Stomach (tissue), 9 donors: ENCODE results near the gene MARCHF5. TPM values are rescaled to one million over a fixed set of nuclear protein-coding genes. Genes with fewer than 3 reads are reported as not detected.

Experiments used
- DNase-seq, 2 donors: peaks; one replicate each; pipeline versions ENCODE4 v3.0.0 to v3.0.0-alpha.2; 2013 to 2019
- H3K27ac ChIP-seq, 5 donors: fragments of 200-600 bp in 4 of 5; sonication (generic) in 4 of 5; one replicate each; pipeline ENCODE4 v1.5.1; 2013 to 2019; ENCODE audit warnings: mild to moderate bottlenecking in 1 of 5, moderate library complexity in 1 of 5
- H3K27me3 ChIP-seq, 3 donors: fragments of 200-600 bp; sonication (generic); one replicate each; pipeline ENCODE4 v1.5.1; 2017 to 2019; ENCODE audit warnings: mixed run types in 1 of 3
- H3K36me3 ChIP-seq, 4 donors: fragments of 200-600 bp; sonication (generic); 1 replicate in 3 of 4; 2 replicates in 1 of 4; pipeline ENCODE4 v1.5.1; 2016 to 2019
- H3K4me1 ChIP-seq, 4 donors: fragments of 200-600 bp; sonication (generic); one replicate each; pipeline ENCODE4 v1.5.1; 2016 to 2019
- H3K4me3 ChIP-seq, 4 donors: fragments of 200-600 bp; sonication (generic) in 3 of 4; one replicate each; pipeline ENCODE4 v1.5.1; 2016 to 2019; ENCODE audit warnings: mild to moderate bottlenecking in 1 of 4
- H3K9me3 ChIP-seq, 4 donors: fragments of 200-600 bp; sonication (generic); one replicate each; pipeline ENCODE4 v1.5.1; 2016 to 2019
- EP300 ChIP-seq: sonication (generic); formaldehyde crosslinking; IDR thresholded peaks from one replicate; pipeline ENCODE4 v1.6.1; 2017; ENCODE audit warnings: antibody characterized with exemption
- POLR2A ChIP-seq, 4 donors: fragments of 450-650 bp; IDR thresholded peaks; one replicate each; pipeline ENCODE4 v1.6.1; 2016; ENCODE audit warnings: antibody characterized with exemption in 4 of 4, control low read depth in 2 of 4, mild to moderate bottlenecking in 1 of 4, moderate library complexity in 1 of 4
- POLR2AphosphoS5 ChIP-seq, 3 donors: sonication (generic); formaldehyde crosslinking; IDR thresholded peaks; one replicate each; pipeline ENCODE4 v1.6.1; 2016; ENCODE audit warnings: antibody characterized with exemption in 3 of 3
- WGBS, 5 donors: extraction: QIAGEN DNeasy Blood & Tissue Kit in 3 of 5; methylation state at CpG; one replicate each; pipeline versions ENCODE4 v1.1.5 to v1.1.7; 2013 to 2018; 5-methylcytosine and 5-hydroxymethylcytosine counted together
- intact Hi-C: fragments of 100-400 bp; cut with DNase I; formaldehyde crosslinking; loops from one replicate; pipeline ENCODE4 v1.15.1; 2023; ENCODE audit warnings: low total_unique reads
- polyA plus RNA-seq, 3 donors: library from polyadenylated mRNA; stranded (reverse); fragments of 200-250 nt; gene quantifications; one replicate each; pipeline ENCODE4 v1.2.3, GENCODE V29; 2013
- total RNA-seq, 5 donors: library from RNA; depleted of rRNA; stranded (reverse); fragments of >200 nt; gene quantifications; one replicate each; pipeline versions ENCODE4 v1.1.0 to v1.2.3, GENCODE V29; 2014 to 2016
- TF ChIP-seq, protein P1 (sequence below), 7 experiments: fragments of 450-650 bp in 4 of 7; fragments of 200-600 bp in 3 of 7; sonication (generic) in 3 of 7; IDR thresholded peaks; one replicate each; pipeline ENCODE4 v1.5.1; 2016 to 2019; ENCODE audit warnings: antibody characterized with exemption in 7 of 7, control low read depth in 2 of 7, mild to moderate bottlenecking in 1 of 7
- donor health status: healthy with polysubstance abuse.
- donor health status: Bipolar disorder and iron deficiency.
- donor health status: healthy.

The MARCHF5 gene
- total and polyA plus RNA-seq, 8 donors = 1.2 to 37.1 (median 11.0) TPM

DNA sequence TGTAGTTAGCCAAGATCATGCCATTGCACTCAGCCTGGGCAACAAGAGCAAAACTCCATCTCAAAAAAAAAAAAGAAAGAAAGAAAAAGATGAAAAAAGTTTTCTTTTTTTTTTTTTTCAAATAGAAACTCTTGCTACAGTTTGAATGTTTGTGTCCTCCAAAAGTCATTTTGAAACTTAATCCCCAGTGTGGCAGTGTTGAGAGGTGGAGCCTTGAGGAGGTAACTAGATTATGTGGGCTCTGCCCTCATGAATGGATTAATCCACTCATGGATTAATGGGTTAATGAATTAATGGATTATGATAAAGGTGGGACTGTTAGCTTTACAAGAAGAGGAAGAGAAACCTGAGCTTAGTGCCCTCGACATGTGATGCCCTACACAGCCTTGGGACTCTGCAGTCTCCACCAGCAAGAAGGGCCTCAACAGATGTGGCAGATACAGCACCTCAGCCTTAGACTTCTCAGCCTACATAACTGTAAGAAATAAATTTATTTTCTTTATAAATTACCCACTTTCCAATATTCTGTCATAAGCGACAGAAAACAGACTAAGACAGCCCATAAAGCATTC lies 25.2 kb upstream of the MARCHF5 start:
- TF ChIP-seq, protein P1, sequence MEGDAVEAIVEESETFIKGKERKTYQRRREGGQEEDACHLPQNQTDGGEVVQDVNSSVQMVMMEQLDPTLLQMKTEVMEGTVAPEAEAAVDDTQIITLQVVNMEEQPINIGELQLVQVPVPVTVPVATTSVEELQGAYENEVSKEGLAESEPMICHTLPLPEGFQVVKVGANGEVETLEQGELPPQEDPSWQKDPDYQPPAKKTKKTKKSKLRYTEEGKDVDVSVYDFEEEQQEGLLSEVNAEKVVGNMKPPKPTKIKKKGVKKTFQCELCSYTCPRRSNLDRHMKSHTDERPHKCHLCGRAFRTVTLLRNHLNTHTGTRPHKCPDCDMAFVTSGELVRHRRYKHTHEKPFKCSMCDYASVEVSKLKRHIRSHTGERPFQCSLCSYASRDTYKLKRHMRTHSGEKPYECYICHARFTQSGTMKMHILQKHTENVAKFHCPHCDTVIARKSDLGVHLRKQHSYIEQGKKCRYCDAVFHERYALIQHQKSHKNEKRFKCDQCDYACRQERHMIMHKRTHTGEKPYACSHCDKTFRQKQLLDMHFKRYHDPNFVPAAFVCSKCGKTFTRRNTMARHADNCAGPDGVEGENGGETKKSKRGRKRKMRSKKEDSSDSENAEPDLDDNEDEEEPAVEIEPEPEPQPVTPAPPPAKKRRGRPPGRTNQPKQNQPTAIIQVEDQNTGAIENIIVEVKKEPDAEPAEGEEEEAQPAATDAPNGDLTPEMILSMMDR (IDR thresholded peaks at IDR 0.05) = no peak
- TF ChIP-seq POLR2A (IDR thresholded peaks at IDR 0.05) (no peak), EP300 (no peak), POLR2AphosphoS5 (IDR thresholded peaks at IDR 0.05) (no peak)
- DNase-seq = no peak
- intact Hi-C loops = no loop called here
- Histone ChIP-seq H3K4me3 (no peak overlapping the region), H3K4me1 (peaks cover 0 to 18% (median 0%) of the 10 kb centered on the region in 4 donors), H3K9me3 (no peaks in the 10 kb centered on the region), H3K36me3 (no peaks in the 10 kb centered on the region), H3K27me3 (no peaks in the 10 kb centered on the region), H3K27ac (no peak overlapping the region)
- WGBS, 5 donors = 66 to 92% (median 77%) methylated on average over 2 of the region's 2 CpGs

DNA sequence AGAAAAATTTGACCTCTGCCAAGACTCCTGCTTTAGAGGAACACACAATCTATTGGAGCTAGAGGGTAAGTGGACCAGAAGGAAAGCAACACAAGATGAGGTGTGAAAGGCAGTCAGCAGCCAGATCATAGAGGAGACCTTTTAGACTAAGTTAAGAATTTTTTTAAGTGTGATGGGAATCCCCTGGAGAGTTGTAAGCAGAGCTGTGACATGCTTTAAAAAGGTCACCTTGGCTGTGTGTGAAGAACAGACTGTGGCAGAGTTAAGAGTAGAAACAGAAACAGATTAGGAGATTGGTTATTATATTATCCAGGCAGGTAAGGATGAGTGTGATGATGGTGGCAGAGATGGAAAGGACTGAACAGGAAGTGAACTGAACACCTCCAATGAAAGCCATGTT lies 23.6 kb upstream of the MARCHF5 start:
- no peaks in the 10 kb centered on the region for H3K27me3 ChIP-seq
- H3K4me1 ChIP-seq = peaks cover 0 to 18% (median 0%) of the 10 kb centered on the region in 4 donors
- no peak overlapping the region for H3K27ac ChIP-seq
- no peaks in the 10 kb centered on the region for H3K36me3 ChIP-seq
- no peak for DNase-seq
- H3K9me3 ChIP-seq = no peaks in the 10 kb centered on the region
- no peak overlapping the region for H3K4me3 ChIP-seq
- TF ChIP-seq POLR2A (IDR thresholded peaks at IDR 0.05) (no peak), EP300 (no peak), POLR2AphosphoS5 (IDR thresholded peaks at IDR 0.05) (no peak)
- TF ChIP-seq, protein P1 (IDR thresholded peaks at IDR 0.05) = no peak
- intact Hi-C loops = no loop called here

GRCh38 chr10:92268748-92269147 lies 22.2 kb upstream of the MARCHF5 start:
- H3K27me3 ChIP-seq = no peaks in the 10 kb centered on the region
- intact Hi-C loops = no loop called here
- no peak for DNase-seq
- H3K4me1 ChIP-seq = peaks cover 0 to 18% (median 0%) of the 10 kb centered on the region in 4 donors
- H3K9me3 ChIP-seq = no peaks in the 10 kb centered on the region
- H3K4me3 ChIP-seq = no peak overlapping the region
- no peaks in the 10 kb centered on the region for H3K36me3 ChIP-seq
- WGBS, 5 donors = 76 to 95% (median 86%) methylated on average over 2 of the region's 2 CpGs
- H3K27ac ChIP-seq = no peak overlapping the region
- TF ChIP-seq, protein P1 (IDR thresholded peaks at IDR 0.05) = no peak
- TF ChIP-seq POLR2A (IDR thresholded peaks at IDR 0.05) = no peak
- TF ChIP-seq POLR2AphosphoS5 (IDR thresholded peaks at IDR 0.05) = no peak
- no peak for TF ChIP-seq EP300

GRCh38 chr10:92274071-92274470 lies 16.9 kb upstream of the MARCHF5 start:
- Histone ChIP-seq H3K9me3 (no peaks in the 10 kb centered on the region), H3K27me3 (no peaks in the 10 kb centered on the region), H3K4me3 (no peak overlapping the region), H3K36me3 (no peaks in the 10 kb centered on the region), H3K27ac (no peak overlapping the region), H3K4me1 (peaks cover 0 to 6% (median 1%) of the 10 kb centered on the region in 4 donors)
- TF ChIP-seq POLR2A (IDR thresholded peaks at IDR 0.05) (no peak), EP300 (no peak), POLR2AphosphoS5 (IDR thresholded peaks at IDR 0.05) (no peak)
- TF ChIP-seq, protein P1 (IDR thresholded peaks at IDR 0.05) = no peak
- intact Hi-C loops = no loop called here
- 93 to 99% (median 97%) methylated on average over 3 of the region's 3 CpGs for WGBS, 5 donors
- DNase-seq = no peak
